ENCODE data around the gene LRP11. TPM values are rescaled to one million over a fixed set of nuclear protein-coding genes. Genes with fewer than 3 reads are reported as not detected.
A peak's percentile ranks its signal among the peaks of the same experiment; 100 is the strongest.
"Not testable (repeated sequence)": the region's sequence is repeated elsewhere in the genome, so short reads cannot be mapped to it uniquely, and the experiment has no call there.

LRP11 gene
- total RNA-seq, 1 donor from 2014 or later = 54.5 TPM

GRCh38 chr6:149897015-149897697 lies 33.0 kb upstream of the LRP11 start:
- no peak overlapping the region for H3K4me3 ChIP-seq (ENCODE audit: low read depth, low read length)
- TF ChIP-seq CTCF (conservative IDR thresholded peaks at IDR 0.05; ENCODE audit: low read depth, low read length) = no peak
- peak; percentile 16 for DNase-seq (ENCODE audit: low read depth)

GRCh38 chr6:149896491-149896890 lies 32.3 kb upstream of the LRP11 start:
- no peak for DNase-seq (ENCODE audit: low read depth)
- no peak overlapping the region for H3K4me3 ChIP-seq (ENCODE audit: low read depth, low read length)

DNA sequence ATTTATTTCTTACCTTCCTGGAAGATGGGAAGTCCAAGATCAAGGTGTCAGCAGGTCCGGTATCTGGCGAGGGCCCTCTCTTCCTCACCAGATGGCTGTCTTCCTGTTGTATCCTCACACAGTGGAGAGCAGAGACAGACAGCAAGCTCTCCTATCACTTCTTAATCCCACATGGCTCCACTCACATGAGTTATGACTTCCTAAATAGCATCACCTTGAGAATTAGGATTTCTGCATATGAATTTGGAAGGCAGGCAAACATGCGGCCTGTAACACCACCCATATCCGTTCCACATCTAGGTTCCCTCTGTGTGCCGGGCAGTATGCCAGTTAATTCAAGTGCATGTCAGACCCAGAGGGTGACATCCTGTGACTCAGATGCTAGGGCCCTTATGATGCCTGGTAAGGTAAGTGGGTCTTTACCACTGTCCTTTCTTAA lies 31.7 kb upstream of the LRP11 start:
- TF ChIP-seq CTCF (conservative IDR thresholded peaks at IDR 0.05; ENCODE audit: low read depth, low read length) = no peak
- no peak for DNase-seq (ENCODE audit: low read depth)

More at GRCh38 chr6:149896491-149896890, 32.3 kb upstream of the LRP11 start:
- TF ChIP-seq CTCF (conservative IDR thresholded peaks at IDR 0.05; ENCODE audit: low read depth, low read length) = no peak

GRCh38 chr6:149895048-149895590 lies 31.0 kb upstream of the LRP11 start:
- DNase-seq (ENCODE audit: low read depth) = no peak
- H3K4me3 ChIP-seq (ENCODE audit: low read depth, low read length) = no peak overlapping the region
- no peak for TF ChIP-seq CTCF (conservative IDR thresholded peaks at IDR 0.05; ENCODE audit: low read depth, low read length)

More for the DNA sequence above, 31.7 kb upstream of the LRP11 start:
- no peak overlapping the region for H3K4me3 ChIP-seq (ENCODE audit: low read depth, low read length)

DNA sequence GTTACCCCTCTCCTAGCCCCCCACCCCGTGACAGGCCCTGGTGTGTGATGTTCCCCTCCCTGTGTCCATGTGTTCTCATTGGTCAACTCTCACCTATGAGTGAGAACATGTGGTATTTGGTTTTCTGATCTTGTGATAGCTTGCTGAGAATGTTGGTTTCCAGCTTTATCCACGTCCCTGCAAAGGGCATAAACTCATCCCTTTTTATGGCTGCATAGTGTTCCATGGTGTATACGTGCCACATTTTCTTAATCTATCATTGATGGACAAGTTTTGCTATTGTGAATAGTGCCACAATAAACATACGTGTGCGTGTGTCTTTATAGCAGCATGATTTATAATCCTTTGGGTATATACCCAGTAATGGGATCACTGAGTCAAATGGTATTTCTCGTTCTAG lies 27.7 kb upstream of the LRP11 start:
- DNase-seq (ENCODE audit: low read depth); H3K4me3 ChIP-seq (ENCODE audit: low read depth, low read length): not testable (repeated sequence)

DNA sequence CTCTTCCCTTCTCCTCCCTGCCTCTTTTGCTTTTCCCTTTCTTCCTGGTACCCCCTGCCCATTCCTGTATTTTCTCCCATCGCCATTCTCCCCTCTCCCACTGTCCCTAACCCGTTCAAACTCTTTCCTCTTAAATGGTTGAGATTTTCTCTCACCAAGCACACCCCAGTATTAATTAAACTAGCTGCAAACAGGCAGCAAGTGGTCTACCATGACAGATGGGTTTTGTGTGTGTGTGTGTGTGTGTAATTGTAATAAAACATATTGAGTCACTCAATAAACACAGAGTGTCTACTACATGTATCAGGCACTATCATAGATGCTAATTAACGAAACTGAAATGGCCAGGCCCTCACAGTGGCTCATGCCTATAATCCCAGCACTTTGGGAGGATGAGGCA lies 27.1 kb upstream of the LRP11 start:
- no peak for TF ChIP-seq CTCF (conservative IDR thresholded peaks at IDR 0.05; ENCODE audit: low read depth, low read length)
- H3K4me3 ChIP-seq (ENCODE audit: low read depth, low read length) = no peak overlapping the region
- no peak for DNase-seq (ENCODE audit: low read depth)

- no peak for TF ChIP-seq CTCF (conservative IDR thresholded peaks at IDR 0.05; ENCODE audit: low read depth, low read length)
- H3K4me3 ChIP-seq (ENCODE audit: low read depth, low read length) = no peak overlapping the region
- DNase-seq (ENCODE audit: low read depth) = no peak
Measured at GRCh38 chr6:149890629-149891045, 26.5 kb upstream of the LRP11 start.
